Astrocyte (in vitro differentiated cells and primary cell): Measurements from ENCODE around the gene PEX14.

Experiments used
- CTCF ChIP-seq: IDR thresholded peaks from 2 replicates; pipeline ENCODE4 v1.5.1; 2011; ENCODE audit warnings: low read depth, mild to moderate bottlenecking, inconsistent platforms, low read length, moderate library complexity; ENCODE audit not compliant: insufficient read depth
- EZH2 ChIP-seq: IDR thresholded peaks from 2 replicates; pipeline ENCODE4 v1.6.1; 2012; ENCODE audit warnings: mild to moderate bottlenecking, low read length, inconsistent platforms; ENCODE audit not compliant: insufficient read depth

- TF ChIP-seq CTCF (no peak), EZH2 (no peak)
These were observed 203.0 kb downstream of the PEX14 start for GRCh38 chr1:10677491-10678391.
